GM12891 (cell line): Measurements from ENCODE around the gene ARID4B.

ENCODE experiments used
- POLR2A ChIP-seq: IDR thresholded peaks from 2 replicates; pipeline ENCODE4 v1.6.1; 2011; ENCODE audit warnings: low read depth, low read length, control low read depth
- POLR2AphosphoS5 ChIP-seq: IDR thresholded peaks from 2 replicates; pipeline ENCODE4 v1.6.1; 2011; ENCODE audit warnings: low read depth, low read length, control low read depth
- SPI1 ChIP-seq: IDR thresholded peaks from 2 replicates; pipeline ENCODE4 v1.6.1; 2011; ENCODE audit warnings: low read depth, low read length, control low read depth
- TAF1 ChIP-seq: IDR thresholded peaks from 2 replicates; pipeline ENCODE4 v1.6.1; 2011; ENCODE audit warnings: low read depth, low read length, control low read depth

DNA sequence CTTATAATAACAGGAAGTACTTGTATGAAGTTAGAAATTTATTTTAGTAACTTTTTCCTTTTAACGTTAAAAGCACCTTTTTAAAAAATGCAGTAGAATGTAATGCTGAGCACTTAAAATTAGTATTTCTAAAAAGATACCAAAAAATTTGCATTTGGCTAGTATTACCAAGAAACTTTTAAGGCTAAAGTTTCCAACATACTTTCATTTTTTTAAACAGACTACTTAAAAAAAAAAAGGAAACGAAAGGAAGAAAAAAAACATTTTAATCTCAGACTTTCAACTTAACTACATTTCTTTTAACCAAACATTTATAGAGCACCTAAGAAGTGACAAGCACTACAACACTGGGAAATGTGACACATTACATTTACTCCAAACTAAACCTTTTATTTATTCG, 2.8 kb downstream of the ARID4B start:
- TF ChIP-seq POLR2AphosphoS5, result no peak
- TF ChIP-seq TAF1, result no peak
- no peak for TF ChIP-seq POLR2A
- no peak for TF ChIP-seq SPI1
